H1 (cell line): ENCODE data around the gene VIT. TPM values are rescaled to one million over a fixed set of nuclear protein-coding genes. Genes with fewer than 3 reads are reported as not detected.

Experiments
- CTBP2 ChIP-seq: IDR thresholded peaks from 2 replicates; pipeline ENCODE4 v1.7.0; 2011; ENCODE audit warnings: borderline replicate concordance, mild to moderate bottlenecking, moderate library complexity, mixed read lengths, low read length; ENCODE audit not compliant: insufficient read depth, insufficient read length
- HDAC2 ChIP-seq, 2 experiments: fragments of 300-600 bp in 1 of 2; sonication (generic) in 1 of 2; IDR thresholded peaks; 2 replicates each; pipeline ENCODE4 v1.6.1; 2011 to 2012; ENCODE audit warnings: low read depth in 2 of 2, low read length in 2 of 2, mild to moderate bottlenecking in 2 of 2, moderate library complexity in 2 of 2, borderline replicate concordance in 1 of 2, inconsistent platforms in 1 of 2
- JUN ChIP-seq: IDR thresholded peaks from 2 replicates; pipeline ENCODE4 v1.6.1; 2011; ENCODE audit warnings: low read depth, mild to moderate bottlenecking, improper control_type of control experiment, low read length
- RBBP5 ChIP-seq: IDR thresholded peaks from 2 replicates; pipeline ENCODE4 v1.7.1; 2012; ENCODE audit warnings: low read depth, mild to moderate bottlenecking, inconsistent platforms, low read length, moderate library complexity, borderline replicate concordance
- polyA plus RNA-seq, 7 experiments: library from polyadenylated mRNA; depleted of rRNA in 3 of 7; stranded (reverse) in 5 of 7; unstranded in 2 of 7; fragments of >200 nt in 5 of 7; fragments of 200-250 nt in 2 of 7; gene quantifications; 1 replicate in 5 of 7; 2 replicates in 1 of 7; 4 replicates in 1 of 7; pipeline versions ENCODE4 v1.2.1 to v1.2.3, GENCODE V29; 2011 to 2013; ENCODE audit warnings: missing spikeins in 2 of 7, mixed read lengths in 2 of 7
- total RNA-seq: library from RNA; stranded (reverse); fragmentation: NEBNext Ultra II Directional; extraction: Animal tissue kit (Norgen Biotek cat#: 25700); gene quantifications from 2 replicates; pipeline ENCODE4 v1.2.1, GENCODE V29; 2021
- TF ChIP-seq, protein P1 (sequence below): fragments of 300-600 bp; sonication (generic); IDR thresholded peaks from 2 replicates; pipeline ENCODE4 v1.7.1; 2012; ENCODE audit warnings: low read length, moderate library complexity, mild to moderate bottlenecking, inconsistent platforms; ENCODE audit not compliant: insufficient replicate concordance
- TF ChIP-seq, protein P2 (sequence below), 3 experiments: IDR thresholded peaks; 1 replicate in 2 of 3; 2 replicates in 1 of 3; pipeline versions ENCODE4 v1.5.1 to v1.6.1; 2011; ENCODE audit warnings: low read length in 3 of 3, mild to moderate bottlenecking in 3 of 3, inconsistent platforms in 2 of 3, low read depth in 1 of 3, moderate library complexity in 1 of 3; ENCODE audit not compliant: insufficient read depth in 1 of 3; ENCODE audit errors: control extremely low read depth in 1 of 3

Gene VIT
- total and polyA plus RNA-seq, 2 of the 8 experiments (the other 6 are each of a cell fraction or from before 2014, with no cell fraction given): 0.03 TPM; not detected in 1

DNA sequence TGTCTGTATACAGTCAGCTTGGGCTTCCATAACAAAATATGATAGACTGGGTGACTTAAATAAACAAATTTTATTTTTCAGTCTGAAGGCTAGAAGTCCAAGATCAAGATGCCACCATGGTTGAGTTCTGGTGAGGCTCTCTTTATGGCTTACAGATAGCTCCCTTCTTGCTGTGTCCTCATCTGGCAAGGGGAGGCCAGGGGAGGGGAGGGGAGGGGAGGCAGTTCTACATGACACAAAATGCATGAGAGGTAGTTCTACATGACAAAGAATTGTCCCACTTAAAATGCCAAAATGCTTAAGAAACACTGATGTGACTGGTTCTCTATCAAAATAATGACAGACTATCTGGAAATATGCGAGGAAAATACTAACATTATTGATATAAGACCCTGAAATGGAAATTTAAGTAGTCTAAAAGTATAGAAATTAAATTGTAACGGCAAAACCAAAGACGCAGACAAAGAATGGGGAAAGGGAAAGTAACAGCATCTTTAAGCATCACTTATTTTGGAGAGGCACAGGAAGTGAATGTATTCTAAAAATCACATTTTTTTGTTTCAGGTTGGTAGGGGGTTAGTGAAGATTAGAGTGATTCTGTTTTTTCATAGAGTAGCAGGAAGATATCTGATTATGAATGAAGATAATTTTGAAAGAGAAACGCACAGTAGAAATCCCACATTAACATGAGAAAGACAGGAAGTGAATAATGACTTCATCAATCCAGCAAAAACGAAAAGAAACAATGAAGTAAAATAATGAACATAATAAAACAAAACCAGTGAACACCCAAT, 138.4 kb downstream of the VIT start (continued):
- TF ChIP-seq, protein P1, sequence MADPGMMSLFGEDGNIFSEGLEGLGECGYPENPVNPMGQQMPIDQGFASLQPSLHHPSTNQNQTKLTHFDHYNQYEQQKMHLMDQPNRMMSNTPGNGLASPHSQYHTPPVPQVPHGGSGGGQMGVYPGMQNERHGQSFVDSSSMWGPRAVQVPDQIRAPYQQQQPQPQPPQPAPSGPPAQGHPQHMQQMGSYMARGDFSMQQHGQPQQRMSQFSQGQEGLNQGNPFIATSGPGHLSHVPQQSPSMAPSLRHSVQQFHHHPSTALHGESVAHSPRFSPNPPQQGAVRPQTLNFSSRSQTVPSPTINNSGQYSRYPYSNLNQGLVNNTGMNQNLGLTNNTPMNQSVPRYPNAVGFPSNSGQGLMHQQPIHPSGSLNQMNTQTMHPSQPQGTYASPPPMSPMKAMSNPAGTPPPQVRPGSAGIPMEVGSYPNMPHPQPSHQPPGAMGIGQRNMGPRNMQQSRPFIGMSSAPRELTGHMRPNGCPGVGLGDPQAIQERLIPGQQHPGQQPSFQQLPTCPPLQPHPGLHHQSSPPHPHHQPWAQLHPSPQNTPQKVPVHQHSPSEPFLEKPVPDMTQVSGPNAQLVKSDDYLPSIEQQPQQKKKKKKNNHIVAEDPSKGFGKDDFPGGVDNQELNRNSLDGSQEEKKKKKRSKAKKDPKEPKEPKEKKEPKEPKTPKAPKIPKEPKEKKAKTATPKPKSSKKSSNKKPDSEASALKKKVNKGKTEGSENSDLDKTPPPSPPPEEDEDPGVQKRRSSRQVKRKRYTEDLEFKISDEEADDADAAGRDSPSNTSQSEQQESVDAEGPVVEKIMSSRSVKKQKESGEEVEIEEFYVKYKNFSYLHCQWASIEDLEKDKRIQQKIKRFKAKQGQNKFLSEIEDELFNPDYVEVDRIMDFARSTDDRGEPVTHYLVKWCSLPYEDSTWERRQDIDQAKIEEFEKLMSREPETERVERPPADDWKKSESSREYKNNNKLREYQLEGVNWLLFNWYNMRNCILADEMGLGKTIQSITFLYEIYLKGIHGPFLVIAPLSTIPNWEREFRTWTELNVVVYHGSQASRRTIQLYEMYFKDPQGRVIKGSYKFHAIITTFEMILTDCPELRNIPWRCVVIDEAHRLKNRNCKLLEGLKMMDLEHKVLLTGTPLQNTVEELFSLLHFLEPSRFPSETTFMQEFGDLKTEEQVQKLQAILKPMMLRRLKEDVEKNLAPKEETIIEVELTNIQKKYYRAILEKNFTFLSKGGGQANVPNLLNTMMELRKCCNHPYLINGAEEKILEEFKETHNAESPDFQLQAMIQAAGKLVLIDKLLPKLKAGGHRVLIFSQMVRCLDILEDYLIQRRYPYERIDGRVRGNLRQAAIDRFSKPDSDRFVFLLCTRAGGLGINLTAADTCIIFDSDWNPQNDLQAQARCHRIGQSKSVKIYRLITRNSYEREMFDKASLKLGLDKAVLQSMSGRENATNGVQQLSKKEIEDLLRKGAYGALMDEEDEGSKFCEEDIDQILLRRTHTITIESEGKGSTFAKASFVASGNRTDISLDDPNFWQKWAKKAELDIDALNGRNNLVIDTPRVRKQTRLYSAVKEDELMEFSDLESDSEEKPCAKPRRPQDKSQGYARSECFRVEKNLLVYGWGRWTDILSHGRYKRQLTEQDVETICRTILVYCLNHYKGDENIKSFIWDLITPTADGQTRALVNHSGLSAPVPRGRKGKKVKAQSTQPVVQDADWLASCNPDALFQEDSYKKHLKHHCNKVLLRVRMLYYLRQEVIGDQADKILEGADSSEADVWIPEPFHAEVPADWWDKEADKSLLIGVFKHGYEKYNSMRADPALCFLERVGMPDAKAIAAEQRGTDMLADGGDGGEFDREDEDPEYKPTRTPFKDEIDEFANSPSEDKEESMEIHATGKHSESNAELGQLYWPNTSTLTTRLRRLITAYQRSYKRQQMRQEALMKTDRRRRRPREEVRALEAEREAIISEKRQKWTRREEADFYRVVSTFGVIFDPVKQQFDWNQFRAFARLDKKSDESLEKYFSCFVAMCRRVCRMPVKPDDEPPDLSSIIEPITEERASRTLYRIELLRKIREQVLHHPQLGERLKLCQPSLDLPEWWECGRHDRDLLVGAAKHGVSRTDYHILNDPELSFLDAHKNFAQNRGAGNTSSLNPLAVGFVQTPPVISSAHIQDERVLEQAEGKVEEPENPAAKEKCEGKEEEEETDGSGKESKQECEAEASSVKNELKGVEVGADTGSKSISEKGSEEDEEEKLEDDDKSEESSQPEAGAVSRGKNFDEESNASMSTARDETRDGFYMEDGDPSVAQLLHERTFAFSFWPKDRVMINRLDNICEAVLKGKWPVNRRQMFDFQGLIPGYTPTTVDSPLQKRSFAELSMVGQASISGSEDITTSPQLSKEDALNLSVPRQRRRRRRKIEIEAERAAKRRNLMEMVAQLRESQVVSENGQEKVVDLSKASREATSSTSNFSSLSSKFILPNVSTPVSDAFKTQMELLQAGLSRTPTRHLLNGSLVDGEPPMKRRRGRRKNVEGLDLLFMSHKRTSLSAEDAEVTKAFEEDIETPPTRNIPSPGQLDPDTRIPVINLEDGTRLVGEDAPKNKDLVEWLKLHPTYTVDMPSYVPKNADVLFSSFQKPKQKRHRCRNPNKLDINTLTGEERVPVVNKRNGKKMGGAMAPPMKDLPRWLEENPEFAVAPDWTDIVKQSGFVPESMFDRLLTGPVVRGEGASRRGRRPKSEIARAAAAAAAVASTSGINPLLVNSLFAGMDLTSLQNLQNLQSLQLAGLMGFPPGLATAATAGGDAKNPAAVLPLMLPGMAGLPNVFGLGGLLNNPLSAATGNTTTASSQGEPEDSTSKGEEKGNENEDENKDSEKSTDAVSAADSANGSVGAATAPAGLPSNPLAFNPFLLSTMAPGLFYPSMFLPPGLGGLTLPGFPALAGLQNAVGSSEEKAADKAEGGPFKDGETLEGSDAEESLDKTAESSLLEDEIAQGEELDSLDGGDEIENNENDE: no peak
- TF ChIP-seq JUN (no peak), CTBP2 (no peak), HDAC2 (IDR thresholded peaks at IDR 0.05; ENCODE audit: borderline replicate concordance in 1 of 2, low read depth in 2 of 2, low read length in 2 of 2) (no peak), RBBP5 (no peak)
- TF ChIP-seq, protein P2, sequence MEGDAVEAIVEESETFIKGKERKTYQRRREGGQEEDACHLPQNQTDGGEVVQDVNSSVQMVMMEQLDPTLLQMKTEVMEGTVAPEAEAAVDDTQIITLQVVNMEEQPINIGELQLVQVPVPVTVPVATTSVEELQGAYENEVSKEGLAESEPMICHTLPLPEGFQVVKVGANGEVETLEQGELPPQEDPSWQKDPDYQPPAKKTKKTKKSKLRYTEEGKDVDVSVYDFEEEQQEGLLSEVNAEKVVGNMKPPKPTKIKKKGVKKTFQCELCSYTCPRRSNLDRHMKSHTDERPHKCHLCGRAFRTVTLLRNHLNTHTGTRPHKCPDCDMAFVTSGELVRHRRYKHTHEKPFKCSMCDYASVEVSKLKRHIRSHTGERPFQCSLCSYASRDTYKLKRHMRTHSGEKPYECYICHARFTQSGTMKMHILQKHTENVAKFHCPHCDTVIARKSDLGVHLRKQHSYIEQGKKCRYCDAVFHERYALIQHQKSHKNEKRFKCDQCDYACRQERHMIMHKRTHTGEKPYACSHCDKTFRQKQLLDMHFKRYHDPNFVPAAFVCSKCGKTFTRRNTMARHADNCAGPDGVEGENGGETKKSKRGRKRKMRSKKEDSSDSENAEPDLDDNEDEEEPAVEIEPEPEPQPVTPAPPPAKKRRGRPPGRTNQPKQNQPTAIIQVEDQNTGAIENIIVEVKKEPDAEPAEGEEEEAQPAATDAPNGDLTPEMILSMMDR (IDR thresholded peaks at IDR 0.05; ENCODE audit: control extremely low read depth in 1 of 3, insufficient read depth in 1 of 3, low read depth in 1 of 3, low read length in 3 of 3): no peak
